Jurkat, Clone E6-1 (cell line): ENCODE data around the gene AIP.

Experiments used
- DNase-seq: peaks from one replicate; pipeline ENCODE4 v3.0.0-alpha.2; 2011; ENCODE audit warnings: low read depth, low spot score
- H3K4me3 ChIP-seq: 2 replicates; pipeline ENCODE4 v1.5.1; 2011; ENCODE audit warnings: mild to moderate bottlenecking, low read length, control low read depth, moderate library complexity

Gene AIP

DNA sequence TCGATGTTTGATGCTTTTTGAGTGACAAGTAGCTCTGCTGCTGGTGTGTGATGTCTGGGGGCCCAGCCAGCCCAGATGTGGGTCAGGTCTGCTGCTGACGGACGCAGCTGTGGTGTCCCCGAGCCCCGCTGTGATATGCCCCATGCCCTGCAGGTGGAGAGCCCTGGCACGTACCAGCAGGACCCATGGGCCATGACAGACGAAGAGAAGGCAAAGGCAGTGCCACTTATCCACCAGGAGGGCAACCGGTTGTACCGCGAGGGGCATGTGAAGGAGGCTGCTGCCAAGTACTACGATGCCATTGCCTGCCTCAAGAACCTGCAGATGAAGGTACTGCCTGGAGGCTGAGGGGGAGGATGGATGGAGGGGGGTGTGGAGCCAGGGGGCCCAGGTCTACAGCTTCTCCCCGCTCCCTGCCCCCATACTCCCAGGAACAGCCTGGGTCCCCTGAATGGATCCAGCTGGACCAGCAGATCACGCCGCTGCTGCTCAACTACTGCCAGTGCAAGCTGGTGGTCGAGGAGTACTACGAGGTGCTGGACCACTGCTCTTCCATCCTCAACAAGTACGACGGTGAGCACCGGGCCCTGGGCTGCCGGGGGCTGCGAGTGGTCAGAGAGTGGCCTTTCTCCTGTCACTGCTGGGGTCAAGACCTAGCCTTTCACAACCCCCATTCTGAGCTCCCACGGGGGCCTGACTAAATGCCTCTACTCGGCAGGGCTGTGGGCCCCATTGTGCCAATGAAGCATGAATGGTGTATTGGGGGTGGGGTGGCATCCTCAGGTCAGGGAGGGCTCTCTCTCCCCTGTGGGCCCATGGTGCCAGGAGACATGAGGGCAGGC lies 7.3 kb downstream of the AIP start:
- no peak overlapping the region for H3K4me3 ChIP-seq
- DNase-seq: no peak

DNA sequence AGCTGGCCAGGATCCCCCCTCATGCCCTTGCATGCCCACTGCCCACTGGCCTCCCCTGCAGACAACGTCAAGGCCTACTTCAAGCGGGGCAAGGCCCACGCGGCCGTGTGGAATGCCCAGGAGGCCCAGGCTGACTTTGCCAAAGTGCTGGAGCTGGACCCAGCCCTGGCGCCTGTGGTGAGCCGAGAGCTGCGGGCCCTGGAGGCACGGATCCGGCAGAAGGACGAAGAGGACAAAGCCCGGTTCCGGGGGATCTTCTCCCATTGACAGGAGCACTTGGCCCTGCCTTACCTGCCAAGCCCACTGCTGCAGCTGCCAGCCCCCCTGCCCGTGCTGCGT lies 7.9 kb downstream of the AIP start:
- no peak for DNase-seq
- no peak overlapping the region for H3K4me3 ChIP-seq

DNA sequence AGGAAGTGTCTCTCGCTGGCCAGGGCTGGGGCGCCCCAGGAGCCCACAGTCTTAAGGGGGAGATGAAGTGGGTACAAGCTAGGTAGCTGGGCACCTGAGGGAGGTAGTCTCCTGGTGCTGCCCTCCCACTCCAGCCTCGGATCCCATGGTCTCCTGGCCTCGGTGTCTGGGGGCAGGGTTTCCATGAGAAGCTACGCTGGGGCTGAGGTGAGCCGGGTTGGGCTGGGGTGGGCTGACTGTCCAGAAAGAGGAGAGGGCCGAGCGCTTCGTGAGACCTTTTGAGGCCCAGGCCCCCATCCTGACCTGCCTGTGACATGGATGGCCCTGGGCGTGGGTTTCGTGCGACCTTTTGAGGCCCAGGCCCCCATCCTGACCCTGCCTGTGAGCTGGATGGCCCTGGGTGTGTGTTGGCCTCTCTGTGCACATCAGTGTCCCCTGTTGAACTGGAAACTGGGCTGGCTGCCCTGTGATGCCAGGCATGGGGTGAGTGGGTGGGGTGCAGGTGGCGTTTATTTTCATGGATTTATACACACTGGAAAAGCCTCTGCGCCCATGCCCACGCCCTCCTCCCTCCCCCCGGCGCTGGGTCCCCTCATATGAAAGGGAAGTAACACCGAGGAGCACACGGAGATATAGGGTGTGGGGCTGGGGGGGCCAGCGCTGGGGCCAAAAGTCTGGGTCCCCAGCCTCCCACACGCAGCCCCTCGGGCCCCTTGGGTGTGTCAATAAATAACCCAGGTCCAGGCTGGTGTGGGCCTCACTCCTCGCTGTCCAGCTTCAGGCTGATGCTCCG lies 8.6 kb downstream of the AIP start:
- no peak for DNase-seq
- no peak overlapping the region for H3K4me3 ChIP-seq

DNA sequence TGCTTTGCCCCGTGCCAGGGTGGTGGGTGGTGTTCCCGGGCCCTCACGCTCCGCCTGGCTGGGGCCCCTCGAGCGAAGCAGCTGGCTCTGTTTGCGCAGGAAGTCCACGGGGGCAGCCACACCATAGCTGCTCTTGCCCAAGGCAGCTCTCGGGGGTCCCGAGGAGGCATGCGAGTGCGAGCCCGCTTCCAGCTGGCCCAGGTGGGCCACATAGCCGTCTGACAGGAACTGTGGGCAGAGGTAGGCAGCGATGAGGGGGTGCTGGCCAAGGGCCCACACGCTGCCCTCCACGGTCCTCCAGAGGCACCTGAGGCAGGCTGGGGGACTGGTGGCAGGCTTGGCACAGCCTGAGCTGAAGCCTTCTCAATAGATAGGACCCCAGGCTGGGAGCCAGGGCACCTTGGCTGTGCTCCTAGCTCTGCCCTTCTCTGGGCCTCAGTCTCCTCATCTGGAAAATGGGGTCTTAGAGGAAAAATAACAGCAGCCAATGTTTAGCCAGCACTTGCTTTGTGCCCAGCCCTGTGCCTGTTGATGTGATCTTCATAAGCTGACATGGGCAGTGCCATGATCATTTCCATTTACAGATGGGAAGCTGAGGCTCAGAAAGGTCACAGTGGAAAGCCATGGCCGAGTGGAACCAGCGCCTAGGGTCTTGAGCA lies 9.4 kb downstream of the AIP start:
- no peak for DNase-seq
- H3K4me3 ChIP-seq: no peak overlapping the region

DNA sequence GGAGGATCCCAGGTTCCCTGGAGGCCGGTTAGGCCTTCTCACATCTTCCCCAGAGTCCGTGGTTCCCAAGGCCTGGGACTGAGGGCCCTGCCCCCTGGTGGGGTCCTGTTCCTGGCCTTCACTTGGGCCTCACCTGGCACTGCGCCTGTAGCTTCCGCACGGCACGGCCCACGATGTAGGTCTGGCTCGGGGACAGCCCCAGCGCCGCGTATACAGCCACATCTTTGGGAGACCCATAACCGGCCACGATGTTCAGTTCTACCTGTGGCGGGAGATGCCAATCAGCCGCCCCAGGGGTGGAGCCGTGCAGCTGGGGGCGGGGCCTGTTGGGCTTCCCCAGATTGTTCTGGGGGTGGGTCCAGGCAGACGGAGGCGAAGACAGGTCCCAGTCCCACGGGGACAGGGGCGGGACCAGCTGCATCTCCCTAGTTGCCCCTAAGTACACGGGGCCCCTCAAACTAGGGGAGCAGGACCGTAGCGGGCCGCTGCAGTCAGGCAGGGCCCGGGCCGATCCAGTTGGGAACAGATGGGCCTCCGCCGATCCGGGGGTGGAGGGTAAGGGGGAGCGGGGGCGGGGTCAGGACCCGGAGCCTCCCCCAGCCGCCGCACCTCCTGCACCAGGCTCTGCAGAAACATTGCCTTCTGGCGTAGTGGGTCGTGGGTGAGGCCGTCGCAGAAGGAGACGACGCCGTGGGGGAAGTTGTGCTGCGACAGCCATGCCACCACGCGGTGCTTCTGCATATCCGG lies 10.1 kb downstream of the AIP start:
- DNase-seq: no peak
- no peak overlapping the region for H3K4me3 ChIP-seq

DNA sequence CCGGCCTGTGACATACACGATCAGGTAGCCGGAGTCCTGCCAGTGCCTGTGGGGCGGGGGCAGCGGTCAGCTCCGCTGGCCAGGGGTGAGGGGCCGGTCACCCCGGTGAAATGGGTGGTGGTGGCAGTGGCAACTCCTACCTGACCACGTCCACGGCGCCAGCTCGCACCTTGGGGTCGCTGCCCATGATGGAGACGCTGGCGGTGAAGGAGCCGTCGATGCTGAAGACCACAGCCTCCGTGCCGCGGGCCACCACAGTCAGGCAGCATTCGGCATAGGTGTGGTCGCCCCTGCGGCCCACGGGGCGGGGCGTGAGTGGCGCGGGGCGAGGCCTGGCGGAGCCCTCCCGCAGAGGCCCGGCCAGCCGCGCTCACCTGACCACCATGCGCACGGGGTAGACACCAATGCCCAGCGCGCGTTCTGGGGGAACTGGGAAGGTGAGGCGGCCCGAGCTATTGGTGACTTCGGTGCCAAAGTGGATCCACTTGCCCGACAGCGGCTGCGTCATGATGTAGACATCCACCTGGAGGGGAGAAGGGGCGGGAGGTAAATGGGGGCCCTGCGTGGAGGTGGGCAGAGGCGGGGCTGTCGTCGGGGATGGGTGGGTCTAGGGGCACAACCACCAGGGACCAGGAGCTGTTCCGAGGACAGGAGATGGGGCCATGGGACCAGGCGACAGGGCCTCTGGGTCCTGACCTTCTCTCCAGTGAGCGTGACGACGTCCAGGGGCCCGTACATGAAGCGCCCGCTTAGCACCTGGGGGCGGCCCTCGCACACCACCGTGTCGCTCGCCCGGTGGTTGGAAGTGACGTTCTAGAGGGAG lies 10.9 kb downstream of the AIP start:
- H3K4me3 ChIP-seq: no peak overlapping the region
- DNase-seq: no peak

DNA sequence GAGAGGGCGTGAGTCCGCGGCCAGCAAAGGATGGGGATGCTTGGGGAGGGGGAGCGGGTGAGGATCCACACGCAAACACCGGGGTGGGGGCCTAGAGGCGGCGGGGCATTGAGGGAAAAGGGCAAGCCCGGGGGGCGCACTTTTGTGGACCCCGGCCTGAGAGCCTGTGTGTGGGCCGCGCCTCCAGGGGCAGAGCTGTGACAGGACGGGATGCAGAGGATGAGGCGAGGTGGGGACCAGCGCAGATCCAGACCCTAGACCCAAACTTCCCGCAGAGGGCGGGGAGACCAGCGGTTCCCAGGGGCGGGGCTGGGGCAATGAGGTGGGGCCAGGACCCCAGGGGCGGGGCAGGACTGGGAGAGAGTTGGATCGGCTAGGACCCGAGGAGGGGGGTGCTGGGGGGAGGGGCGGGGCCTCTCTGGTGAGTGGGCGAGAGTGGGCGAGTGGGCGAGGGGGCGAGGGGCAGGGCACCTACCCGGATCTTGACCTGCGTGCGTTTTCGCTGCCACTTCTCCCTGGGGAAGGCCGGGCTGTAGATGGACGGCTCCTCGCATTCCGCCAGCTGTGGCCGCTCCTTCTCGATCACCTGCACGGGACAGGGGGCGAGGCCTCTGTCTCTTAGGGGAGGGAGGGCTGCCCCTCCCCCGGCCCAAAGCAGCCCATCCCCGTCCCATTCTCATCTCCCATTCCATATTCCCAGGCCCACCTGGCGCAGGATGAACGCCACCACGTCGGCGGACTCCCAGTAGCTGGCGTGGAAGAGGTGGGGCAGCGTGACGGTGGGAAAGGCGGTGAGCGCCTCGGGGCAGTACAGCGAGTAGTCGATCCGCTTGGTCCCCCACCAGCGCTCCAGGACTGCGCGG lies 11.8 kb downstream of the AIP start:
- H3K4me3 ChIP-seq: no peak overlapping the region
- no peak for DNase-seq

DNA sequence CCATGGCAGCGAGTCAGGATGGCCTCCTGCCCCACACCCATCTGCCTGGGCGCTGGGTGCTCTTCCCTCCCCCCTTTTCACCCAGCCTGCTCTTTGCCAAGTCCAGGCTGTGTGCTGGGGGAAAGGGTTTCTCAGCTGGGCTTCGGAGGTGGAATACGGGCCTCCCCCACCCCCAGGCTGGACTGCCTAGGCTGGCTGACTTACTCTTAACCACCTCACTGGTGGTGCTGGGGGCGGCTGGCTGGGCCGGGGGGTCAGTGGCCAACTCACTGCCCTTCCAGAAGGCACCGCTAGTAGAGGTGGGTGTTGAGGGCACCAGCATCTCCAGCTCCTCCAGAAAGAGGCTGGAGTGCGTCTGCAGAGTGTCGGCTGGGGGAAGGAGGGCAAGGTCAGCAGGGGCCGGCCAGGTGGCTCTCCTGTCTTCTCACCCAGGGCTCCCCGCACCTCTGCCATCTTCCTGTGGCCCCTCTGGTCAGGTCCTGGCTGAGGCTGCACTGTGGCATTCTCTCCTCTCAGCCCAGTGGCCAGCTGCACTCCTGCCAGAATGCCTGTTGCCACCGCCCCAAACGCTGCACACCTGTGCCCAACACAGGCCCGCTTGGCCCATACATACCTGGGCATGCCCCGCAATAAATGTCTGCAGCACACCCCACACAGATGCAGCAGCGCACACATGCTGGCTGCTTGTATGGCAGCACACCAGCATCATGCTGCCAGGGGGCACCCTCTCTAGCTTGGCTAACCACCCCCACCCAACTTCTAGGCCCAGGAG lies 12.6 kb downstream of the AIP start:
- H3K4me3 ChIP-seq: no peak overlapping the region
- DNase-seq: no peak

DNA sequence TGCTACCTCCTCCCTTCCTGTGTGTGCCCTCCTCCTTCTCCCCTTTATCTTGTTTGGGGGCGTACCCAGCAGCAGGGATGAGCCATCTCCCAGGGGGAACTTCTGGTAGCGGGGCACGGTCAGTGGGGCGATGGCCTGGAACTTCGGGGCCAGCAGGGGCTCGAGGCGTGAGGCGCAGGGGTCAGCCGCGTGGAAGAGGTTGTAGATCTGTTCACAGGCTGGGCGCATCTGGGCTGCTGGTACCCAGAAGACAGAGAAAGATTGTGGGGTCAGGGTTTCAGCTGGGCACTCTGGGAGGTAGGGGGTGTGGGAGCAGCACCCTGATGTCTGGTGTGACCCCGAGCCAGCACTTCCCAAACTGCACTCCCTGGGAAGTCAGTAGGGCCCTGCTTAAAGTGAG lies 13.3 kb downstream of the AIP start:
- DNase-seq: no peak
- no peak overlapping the region for H3K4me3 ChIP-seq

DNA sequence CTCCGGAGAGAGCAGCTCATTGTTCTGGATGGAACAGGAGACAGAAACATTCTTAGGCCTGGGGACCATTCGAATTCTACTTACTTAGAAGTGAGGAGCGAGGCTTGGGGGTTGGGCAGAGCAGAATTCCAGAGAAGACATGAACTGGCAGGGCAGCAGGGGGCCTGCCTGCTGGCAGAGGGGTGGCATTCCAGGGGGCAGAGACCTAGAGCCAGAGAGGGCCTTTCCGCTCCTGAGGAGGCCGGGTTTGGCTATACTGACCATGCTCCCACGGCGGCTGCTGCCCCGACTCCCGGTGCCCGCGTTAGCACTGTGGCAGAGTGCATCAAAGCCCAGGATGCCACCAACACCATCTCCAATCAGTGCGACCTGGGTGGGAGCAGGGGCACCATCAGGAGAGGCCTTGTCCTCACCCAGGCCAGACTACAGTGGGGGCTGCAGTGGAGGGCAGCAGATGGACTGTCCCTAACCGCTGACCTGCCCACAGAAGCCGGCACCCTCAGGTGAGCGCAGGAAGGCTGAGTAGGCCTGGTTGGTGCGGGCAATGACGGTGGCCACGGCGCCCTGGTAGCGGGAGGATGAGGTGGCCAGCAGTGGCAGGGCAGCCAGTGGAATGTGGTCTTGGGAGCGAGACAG lies 14.9 kb downstream of the AIP start:
- H3K4me3 ChIP-seq: no peak overlapping the region
- DNase-seq: no peak

DNA sequence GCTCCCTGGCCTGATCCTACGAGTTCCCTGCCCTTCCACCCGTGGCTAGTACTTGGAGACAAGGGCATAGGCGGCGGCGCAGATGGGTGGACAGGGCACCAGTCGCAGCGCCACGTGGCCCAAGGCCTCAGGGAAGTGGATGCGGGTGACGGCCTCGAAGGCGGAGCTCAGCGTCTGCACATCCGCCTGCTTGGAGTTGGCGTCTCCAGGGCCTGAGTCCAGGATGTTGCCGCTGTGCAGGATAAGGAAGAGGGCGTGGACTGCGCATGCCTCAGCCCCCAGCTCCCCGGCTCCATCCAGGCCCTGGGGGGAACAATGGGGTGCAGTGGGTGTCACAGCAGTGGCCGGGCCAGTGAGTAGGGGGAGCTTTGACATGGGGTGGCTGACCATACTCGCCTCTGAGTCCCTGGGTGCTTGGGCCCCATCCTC lies 15.7 kb downstream of the AIP start:
- no peak for DNase-seq
- no peak overlapping the region for H3K4me3 ChIP-seq

DNA sequence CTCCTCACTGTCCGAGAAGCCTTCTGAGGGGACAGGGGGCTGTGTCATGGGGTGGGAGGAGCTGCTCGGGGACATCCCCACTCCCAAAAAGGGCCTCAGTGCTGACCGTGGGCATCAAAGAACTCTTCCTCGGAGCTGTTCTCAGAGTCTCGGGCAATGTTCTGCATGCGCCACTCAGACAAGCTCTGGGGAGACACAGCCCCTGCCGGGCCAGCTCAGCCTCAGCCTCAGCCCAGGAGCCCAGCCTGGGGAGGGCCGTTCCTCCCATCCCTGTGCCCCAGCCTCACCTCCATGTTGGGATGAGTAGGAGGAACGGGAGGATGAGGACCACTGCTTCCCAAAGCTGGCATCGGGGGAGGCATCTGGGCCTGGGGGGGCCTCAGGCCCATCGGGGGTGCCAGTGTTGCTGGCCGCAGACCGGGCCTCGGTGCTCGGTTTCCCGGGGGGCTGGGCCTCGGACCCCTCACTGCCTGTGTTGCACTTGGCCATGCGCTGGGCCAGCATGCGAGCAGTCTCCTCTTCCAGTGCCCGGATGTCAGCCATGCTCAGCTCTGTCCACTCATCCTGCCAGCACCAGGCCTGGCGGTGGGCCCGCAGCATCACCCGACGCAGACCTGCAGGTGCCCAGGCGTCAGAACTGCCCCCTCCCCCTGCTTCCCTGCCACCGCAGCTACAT lies 17.1 kb downstream of the AIP start:
- H3K4me3 ChIP-seq: no peak overlapping the region
- DNase-seq: no peak

DNA sequence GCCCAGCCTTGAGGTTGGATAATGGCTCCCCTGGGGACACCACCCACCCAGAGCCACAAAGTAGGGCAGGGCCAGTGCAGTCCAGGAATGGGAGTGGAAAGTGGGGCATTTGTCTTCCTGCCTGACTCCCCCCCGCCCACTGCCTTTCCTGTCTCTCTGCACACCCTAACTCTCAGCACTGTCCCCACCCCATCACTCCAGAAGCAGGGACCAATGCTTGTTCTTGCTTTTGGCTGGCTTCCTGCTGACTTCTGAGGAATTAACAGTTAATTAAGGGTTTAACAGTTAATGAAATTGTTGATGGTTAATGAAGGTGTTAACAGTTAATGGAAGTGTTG lies 17.6 kb downstream of the AIP start:
- no peak overlapping the region for H3K4me3 ChIP-seq
- no peak for DNase-seq

DNA sequence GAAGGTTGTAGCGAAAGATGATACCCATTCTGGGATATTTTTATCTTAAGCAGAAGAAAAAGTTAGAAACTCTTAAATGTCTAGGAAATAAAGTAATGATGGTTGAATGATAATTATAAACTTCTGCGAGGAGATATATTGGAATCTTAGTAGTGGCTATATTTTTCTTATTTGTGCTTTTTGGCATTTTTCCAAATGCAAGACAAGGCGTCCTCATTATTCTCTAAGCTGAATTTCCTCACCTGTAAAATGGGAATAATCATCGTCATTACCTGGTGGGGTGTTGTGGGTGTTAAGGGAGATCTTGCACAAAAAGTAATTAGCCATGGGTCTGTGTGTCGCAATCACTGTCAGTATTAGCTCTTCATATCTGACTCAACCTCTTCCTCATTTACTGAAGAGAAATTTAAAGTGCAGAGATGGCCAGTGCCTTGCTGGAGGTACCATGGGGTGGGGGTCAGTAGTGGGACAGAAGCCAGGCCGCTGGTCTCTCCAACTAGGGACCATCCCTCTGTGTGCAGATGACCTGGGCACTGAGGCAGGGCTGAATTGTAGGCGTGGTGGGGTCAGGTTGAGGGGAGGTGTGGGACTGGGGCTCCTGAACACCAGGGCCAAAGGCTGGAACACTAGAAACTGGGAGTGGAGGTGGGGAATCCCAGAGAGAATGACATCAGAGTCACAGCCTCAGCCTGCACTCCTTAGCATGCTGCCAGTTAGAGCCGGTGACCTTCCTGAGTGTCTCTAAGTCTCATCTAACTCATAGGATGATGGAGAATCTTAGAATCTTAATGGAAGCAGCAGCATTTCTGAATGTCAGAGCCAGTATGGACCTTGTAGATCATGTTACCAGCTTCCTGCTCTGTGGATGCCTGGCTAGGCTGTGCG lies 18.2 kb downstream of the AIP start:
- no peak for DNase-seq
- no peak overlapping the region for H3K4me3 ChIP-seq

DNA sequence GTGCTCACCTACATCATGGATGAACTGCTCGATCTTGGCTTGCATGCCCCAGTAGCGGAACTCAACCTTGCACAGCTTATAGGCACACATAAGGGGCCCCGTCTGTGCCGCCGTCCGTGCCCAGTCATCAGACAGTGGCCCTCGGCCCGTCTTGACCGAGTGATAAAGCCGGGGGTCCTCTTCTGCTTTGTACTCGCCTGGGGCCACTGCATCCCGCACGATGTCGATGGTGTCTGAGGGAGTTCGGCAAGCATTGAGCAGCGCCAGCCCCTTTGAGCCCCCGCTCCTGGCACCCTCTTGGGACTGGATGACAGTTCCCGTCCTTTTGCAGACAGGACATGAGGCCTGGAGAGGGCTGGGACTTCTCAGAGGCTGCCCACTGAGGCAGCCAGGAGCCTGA lies 19.0 kb downstream of the AIP start:
- DNase-seq: no peak
- H3K4me3 ChIP-seq: no peak overlapping the region
